IPS-11a (cell line): ENCODE results near the gene WFIKKN2.
A peak's percentile ranks its signal among the peaks of the same experiment; 100 is the strongest.
"Not testable (repeated sequence)": the region's sequence is repeated elsewhere in the genome, so short reads cannot be mapped to it uniquely, and the experiment has no call there.

Experiments
- H3K4me3 ChIP-seq: one replicate; pipeline ENCODE4 v1.5.1; 2013; ENCODE audit warnings: low read depth, low read length, control low read depth

The WFIKKN2 gene

DNA sequence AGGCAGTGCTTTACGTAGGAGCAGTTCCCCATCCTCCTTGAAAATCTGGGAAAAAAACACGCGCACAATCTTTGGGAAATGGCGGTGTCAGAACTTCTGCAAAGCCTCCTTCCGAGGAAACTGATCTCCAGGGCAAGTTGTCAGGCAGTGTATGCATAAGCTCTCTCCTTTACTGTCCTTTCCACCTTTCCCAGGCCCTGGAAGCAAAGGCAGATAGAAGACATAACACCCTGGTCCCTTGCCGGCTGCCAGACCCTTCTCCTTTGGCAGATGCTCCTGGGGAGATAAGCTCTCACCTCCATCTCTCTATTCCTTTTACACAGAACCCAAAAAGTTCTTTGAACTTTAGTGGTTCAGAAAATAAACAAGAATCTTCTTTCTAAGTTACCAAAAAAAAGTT is 18.4 kb downstream of the WFIKKN2 start:
- H3K4me3 ChIP-seq, result no peak overlapping the region

DNA sequence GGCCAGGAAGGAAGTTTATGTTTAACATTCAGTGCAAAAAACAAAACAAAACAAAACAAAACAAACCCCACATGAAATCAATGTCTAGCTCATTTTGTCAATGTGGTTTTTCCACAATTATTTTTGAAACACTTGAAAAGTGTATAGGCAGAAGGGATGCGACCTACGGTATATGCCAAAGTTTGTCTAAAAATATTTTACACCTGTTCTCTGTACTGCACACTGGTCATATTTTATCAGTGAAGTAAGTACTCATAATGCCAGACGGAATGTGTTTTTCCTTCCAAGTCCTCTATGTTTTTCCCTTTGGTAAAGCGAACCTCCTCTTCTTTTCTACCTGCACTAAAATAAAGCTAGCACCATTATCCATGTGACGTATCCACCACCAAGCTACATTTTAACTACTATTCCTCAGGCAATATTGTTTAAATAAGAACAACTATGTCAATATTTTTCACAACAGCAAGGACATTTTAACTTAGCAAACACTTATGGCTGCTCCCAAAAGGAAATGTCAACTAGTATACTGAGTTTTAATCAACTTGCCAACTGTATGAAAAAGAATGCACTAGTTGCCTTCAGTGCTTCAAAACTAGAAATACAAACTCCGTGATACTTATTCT is 20.4 kb downstream of the WFIKKN2 start:
- no peak overlapping the region for H3K4me3 ChIP-seq

DNA sequence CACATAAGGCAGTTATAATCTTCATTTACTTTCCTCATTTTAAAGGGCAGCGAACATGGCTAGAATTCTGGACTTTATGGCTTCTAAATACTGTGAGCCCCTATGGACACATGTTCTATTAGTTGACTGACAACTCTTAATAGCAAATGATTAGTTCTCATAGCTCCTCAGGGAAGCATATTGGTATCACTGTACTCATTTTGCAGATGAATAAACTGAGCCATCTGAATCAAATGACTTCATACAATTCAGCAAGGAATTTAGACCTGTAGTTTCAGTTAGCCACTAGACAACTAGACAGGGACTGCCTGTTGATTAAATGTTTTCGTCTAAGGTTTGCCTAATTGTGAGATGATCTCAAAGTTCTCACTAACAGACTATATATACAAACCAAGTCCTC is 21.0 kb downstream of the WFIKKN2 start:
- no peak overlapping the region for H3K4me3 ChIP-seq

DNA sequence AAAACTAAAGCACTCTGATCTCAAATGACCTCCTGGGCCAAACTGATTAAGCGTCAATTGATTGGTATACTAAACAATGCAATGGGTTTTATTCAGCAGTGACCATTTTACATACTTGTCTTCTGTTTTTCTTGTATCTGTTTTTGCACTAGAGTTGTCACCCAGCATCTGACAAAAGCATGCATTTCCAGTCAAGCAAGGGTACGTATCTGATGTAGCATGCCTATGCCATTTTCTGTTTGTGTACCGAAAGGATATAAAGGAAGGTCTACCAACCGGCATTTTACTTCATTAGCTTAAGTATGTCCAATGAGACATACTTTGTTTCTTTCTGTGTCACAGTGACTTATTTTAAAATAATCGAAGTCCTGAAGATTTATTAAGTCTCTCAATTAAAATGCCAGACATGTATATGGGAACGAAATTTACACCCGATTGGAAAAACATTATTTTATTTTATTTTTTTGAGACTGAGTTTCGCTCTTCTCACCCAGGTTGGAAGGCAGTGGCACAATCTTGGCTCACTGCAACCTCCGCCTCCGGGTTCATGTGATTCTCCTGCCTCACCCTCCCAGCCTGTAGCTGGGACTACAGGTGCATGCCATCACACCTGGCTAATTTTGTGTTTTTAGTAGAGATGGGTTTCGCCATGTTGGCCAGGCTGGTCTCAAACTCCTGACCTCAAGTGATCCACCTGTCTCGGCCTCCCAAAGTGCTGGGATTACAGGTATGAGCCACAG is 23.3 kb downstream of the WFIKKN2 start:
- no peak overlapping the region for H3K4me3 ChIP-seq

DNA sequence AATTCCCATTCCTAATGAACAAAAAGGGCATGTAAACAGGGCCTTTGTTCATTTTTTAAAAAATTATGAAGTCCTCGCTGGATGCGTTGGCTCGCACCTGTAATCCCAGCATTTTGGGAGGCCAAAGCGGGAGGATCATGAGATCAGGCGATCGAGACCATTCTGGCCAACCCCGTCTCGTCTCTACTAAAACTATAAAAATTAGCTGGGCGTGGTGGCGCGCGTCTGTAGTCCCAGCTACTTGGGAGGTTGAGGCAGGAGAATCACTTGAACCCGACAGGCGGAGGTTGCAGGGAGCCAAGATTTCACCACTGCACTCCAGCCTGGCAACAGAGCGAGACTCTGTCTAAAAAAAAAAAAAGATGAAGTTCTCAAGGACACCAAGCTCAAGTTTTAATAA is 24.3 kb downstream of the WFIKKN2 start:
- not testable (repeated sequence) for H3K4me3 ChIP-seq

DNA sequence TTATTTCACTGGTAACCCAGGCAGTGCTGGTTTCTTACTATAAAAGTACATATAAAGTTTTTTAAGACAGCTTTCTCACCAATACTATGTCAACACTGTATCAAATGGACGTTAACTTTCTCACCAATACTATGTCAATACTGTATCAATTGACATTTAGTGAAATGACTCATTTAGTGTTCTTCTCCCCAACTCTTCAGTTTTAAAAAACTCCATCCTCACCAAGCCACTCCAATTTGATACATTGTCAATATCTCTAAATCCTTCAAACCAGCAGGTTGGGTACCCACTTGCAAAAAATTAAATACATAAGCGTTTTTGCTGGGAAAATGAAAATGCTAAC is 25.9 kb downstream of the WFIKKN2 start:
- no peak overlapping the region for H3K4me3 ChIP-seq

DNA sequence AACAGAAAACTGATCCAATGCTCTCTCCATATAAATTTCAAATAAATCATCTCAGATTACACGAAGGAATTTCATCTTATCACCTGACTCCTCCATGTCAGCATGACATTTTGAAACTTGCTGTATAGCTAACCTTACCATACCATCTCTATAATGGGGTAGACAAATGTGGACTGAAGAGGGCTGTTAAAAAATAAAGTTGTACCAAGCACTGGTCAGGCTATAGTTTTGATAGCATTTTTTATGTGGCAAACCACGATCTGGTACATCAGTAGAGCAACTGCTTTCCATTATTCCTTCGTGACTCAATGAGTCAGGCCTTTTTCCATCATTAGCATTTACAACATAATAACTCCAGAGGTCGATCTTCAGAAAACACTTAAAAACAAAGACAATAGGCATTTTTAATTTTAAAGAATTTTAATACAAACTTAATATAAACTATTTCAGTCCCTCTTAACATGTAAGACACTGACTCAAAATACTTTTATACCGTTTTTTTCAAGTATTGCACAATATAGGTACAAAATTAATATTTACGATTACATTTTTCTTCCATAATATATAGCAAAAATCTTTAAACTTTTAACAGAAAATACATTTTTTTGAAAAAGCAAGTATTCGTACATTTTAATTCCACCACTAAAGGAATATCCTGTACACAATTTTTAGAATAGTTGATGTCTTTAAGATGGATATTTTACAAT is 26.6 kb downstream of the WFIKKN2 start:
- no peak overlapping the region for H3K4me3 ChIP-seq

DNA sequence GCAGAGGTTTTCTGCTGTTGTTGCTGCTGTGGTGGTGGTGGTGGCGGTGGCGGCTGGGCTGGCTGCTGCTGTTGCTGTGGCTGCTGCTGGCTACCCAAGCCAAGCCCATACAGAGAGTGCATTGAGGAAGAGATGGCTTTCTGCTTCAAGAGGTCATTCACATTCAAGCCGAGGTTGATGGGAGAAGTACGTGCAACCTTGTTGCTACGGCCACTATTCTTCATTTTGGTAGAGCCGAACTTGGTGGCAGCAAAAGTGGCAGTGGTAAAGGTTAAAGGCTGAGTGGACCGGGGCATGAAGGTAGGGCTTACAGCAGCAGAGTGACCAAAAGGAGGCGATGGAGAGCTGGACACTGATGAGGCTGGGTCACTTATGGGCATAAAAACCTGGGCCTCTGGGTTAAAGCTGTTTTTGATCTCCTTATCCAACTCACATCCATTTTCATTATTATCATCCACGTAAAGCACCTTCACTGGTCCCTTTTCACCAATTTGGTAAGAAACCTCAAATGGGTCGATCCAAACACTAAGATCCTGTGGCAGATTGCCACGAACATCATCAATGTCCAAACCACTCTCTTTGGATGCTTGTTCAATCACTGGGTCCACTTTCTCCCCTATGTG is 27.9 kb downstream of the WFIKKN2 start:
- H3K4me3 ChIP-seq, result no peak overlapping the region

DNA sequence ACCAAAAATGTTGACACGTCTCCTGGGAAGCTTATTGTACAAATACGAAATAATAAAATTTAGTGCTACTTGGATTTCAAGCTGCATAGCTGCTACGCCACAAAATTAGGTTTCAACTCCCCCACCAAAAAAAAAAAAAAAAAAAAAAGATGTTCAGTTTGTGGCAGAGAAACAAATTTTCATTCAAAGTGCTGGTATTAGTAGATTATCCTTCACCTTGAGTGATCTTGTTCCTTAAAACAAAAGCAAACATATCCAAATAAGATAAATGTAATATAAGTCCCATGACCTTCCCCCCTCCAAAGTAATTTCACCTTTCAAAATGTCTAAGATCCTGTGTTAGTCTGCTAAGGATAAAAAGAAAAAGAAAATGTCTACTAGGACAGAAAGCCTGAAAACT is 28.5 kb downstream of the WFIKKN2 start:
- no peak overlapping the region for H3K4me3 ChIP-seq

DNA sequence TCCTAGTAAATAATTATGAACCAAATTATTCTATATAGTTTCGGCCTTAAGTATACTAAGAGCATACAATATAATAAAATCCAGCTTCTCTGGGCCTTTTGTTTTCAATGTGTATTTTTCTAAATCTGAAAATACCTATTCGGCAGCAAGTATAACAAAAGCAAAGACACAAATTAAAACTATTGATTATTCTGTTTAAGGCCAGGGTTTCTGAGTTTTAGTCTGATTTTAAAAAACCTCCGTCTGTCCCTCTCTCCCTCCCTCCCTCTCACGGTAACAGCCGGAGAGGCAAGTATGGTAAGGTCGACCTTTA is 29.3 kb downstream of the WFIKKN2 start:
- peak overlapping the region; percentile 86 for H3K4me3 ChIP-seq

DNA sequence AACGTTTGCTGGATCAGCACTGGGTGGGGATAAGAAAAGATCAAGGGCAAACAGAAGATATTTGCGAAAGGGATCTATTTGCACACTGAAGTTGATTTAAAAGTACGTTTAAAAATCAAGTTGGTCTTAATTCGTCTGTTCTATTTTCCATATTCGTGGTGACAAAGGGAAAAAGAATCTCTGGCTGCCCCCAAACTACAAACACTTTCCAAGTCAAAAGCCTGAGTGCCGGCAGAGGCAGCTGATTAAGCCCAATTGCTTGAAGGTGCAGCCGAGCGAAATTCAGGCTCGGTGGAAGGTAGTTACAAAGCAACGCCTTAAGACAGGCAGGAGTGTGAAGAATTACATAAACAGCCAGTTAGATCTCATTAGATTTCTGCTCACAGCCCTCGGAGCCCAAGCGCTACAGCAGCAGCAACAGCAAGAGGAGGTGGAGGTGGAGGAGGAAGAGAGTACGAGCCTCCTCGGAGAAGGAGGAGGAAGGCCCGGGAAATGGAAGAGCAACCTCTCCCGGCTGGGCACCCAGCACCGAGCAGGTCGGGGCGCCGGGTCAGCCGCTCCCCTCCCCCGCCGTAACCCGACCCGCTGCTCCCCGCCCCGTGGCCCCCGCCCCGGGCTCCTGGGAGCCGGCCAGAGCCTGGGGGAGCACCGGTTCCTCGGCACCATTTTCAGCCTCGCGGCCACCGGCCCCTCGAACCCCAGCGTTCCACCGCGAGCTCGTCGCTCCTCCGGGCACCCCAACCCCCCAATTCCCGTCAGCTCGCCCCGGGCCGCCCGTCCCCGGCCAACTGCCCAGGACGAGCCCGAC is 29.9 kb downstream of the WFIKKN2 start:
- peak overlapping the region; percentile 86 for H3K4me3 ChIP-seq

DNA sequence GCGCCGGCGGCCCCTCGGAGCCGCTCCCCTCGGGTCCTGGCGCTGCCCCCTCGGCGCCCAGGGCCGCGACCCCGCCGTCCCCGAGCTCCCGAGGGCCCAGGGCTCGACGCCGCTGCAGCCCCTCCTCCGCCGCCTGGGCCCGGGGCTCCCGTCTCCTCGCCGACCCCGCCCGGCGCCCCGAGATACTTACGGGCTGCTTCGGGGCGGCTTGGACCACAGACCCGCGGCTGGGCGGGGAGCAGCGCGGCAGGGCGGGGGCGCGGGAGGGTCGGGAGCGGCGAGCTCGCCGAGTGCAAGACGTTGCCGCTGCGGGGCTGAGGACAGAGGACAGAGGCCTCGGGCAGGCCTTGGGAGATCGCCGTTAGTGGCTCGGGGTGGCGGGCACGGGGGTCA is 30.5 kb downstream of the WFIKKN2 start:
- H3K4me3 ChIP-seq, result peak overlapping the region; percentile 86

DNA sequence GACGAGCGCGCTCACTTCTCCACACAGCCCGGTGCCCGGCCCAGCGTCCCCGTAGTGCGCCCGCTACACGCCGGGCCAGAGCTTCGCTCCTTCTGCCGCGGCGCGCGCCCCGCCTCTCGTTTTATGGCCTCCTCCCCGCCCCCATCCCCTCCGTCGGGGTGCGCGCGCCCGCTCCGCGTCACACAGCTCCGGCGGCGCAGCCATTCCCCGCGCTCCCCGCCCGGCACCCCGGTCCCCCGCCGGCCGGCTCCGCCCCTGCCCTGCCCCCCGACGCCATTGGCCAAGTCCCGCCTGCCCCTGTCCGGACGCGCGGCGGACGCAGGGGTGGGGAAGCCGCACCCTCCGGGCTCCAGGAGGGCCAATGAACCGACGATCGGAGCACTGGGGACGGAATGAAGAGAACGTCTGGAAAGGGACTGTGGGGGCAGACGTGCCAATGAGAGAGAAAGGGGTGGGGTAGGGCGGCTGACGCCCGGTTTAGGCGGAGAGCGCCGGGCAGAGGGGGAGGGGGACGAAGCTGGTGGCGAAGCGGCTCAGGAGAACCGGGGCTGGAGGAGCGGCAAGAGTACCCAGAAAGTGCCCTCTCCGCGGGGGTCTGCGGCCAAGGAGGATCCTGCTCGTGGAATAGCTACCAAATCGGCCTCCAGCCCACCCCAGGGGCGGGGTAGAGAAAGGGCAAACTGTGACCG is 31.0 kb downstream of the WFIKKN2 start, which contains the start of gene TOB1:
Gene TOB1, minus strand, starts transcription at position 94 of the 689 bp plus-strand sequence. CDS start 2,337 bp downstream, outside the sequence.
- peak within 1 kb of the TSS; percentile 90 for H3K4me3 ChIP-seq

DNA sequence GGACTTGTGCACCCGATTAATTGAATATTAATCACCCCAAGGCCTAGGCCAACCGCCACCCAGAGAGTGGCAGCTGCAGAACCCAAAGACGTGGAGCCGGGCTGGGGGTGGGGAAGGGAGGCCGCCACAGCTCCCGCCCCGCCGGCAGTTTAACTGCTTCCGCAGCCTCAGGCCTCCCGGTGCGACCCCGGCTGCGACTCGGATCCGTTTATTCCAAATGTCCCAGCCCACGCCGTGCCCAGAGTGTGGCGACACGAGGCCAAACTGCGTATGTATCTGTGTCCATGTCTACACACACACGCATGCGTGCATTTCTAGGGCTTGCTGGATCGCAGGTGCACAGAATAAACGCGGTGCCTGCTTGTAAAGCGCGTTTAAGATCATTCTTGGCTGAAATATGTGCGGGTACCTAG is 31.6 kb downstream of the WFIKKN2 start:
- peak overlapping the region; percentile 90 for H3K4me3 ChIP-seq

DNA sequence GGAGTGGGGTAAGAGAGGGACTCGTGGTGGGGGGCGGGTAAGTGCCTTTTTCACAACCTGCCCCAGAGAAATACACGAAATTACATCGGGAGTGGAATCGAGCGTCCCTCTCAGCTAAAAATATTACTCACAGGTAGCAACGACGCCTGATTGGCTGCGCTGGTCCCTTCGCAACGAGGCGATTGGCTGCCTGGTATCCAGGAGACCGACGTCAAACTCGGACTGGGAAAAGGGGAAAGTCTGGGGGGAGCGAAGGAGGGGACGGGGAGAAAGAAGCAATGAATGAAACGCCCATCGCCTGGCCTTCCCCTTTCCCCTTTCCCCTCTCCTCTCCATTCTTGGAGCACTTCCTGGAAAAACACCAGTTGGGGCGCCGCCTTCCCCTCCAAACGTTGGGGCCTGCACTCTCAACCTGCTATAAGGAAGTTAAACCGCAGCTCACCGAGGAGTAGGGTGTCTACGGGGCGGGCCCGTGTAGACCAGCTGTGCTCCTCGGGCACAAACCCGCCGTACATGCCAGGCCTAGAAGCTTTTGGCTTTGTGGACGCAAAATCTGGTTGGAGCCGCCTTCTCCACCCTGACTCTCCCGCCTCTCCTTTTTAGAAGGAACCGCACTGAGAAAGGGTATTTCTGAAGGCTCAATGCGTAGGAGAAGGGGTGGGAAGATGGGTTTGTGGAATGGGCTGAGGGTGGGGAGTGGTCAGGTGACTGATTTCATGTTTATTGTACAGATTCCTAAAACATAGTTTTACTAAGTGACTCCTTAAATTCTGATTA is 32.2 kb downstream of the WFIKKN2 start:
- H3K4me3 ChIP-seq, result peak overlapping the region; percentile 90

DNA sequence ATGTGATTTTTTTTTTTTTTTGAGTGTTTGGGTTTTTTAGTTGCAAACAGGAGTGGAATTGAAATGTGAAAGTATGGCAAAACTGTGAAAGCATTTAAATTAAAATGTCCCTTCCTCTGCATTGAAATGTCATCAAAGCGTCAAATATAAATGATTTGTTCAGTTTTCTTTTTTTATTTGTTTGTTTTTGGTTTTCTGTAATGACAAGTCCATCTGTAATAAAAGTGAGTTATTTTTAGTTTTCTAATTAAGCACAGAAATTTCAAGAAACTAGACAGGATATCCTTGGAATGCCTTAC is 32.7 kb downstream of the WFIKKN2 start:
- peak overlapping the region; percentile 90 for H3K4me3 ChIP-seq

DNA sequence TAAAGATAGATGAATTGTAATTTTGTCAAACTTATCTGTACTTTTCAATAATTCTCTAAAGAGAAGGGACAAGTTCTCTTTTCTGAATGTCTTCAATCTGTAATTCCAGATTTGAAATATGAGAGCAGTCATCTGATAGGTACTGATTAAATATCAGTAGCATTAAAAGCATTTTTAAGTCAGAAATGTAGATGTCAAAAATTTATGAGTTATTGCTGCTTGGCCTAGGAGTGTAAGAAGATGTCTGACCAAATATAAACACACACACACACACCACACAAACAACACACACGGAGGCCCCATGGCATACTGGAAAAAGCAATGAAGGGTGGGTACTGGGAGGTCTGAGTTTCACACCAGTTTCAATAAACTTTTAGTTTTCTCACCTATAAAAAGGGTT is 33.2 kb downstream of the WFIKKN2 start:
- H3K4me3 ChIP-seq, result no peak overlapping the region

DNA sequence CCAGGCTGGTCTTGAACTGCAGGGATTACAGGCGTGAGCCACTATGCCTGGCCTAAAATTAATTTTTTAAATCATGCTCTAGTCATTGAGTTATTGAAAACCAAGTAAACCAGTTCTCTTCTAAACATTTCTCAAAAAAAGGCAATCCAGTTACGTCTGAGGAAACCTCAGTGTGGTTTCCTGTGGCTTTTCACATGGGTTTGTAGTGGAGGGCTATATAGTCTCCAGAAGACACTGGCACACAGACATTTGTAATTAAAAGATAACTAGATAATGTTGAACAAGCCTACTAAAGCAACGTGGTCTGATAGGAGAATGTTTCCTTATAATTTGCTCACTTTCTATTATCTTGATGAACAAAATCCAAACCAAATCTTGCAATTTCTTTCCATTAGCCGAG is 36.0 kb downstream of the WFIKKN2 start:
- no peak overlapping the region for H3K4me3 ChIP-seq

DNA sequence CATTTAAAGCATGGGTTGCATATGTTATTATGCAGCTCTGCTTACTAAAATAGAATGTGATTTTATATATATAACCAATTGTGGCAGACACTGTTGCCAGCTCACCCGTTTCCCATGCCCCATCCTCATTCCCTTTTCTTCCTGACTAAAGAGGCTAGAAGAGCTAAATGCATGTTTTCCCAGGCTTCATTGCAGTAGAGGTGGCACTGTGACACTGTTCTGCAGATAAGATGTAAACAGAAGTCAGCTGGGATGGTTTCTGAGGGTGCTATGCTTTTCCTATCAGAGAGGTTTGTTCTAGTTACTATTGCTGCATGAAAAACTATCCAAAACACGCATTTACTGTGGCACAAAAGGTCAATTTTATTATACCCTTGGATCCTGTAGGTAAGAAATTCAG is 36.5 kb downstream of the WFIKKN2 start:
- no peak overlapping the region for H3K4me3 ChIP-seq
